LNCAP (cell line): Measurements from ENCODE around the gene IL17REL.

Experiments
- TF ChIP-seq, protein P1 (sequence below): fragments of 450-650 bp; IDR thresholded peaks from 2 replicates; pipeline ENCODE4 v1.5.1; 2017; ENCODE audit warnings: mild to moderate bottlenecking

IL17REL gene

DNA sequence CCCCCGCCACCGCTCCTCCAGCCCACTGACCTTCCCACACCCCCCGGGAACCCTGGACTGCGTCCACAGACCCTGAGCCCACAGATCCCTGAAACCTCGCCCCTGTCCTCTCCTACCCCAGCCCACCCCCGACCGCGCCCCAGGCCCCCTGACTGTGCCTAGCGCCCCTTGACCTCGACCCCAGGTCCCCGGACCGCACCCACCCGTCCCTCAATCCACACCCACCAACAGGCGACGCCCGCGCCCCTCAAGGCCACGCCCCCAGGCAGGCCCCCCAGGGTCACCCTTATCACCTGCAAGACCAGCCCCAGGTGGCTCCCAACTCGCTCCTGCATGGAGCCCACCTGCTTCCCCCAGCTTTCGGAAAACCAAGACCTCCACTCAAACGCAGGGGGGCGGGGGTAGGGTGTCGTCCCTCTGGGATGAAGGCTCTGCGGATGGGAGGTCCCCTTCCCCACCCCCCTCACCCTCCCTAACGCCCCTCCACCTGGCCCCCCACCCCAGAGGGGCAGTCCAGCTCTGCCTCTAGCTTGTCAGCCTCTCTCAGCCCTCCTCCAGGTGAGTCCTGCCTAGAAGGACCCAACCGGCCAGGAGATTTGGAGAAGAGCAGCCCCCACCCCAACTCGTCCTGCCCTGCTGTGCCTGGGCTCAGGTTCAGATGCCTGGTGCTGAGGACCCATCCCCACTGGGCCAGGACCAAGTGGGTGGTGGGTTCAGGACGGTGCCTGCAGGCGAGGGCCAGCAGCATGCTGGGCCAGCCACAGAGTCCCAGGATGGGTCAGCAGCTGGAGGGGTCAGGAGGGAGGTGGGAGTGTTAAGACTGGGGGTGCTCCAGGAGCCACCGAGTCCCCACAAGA is 3.1 kb upstream of the IL17REL start:
- TF ChIP-seq, protein P1, sequence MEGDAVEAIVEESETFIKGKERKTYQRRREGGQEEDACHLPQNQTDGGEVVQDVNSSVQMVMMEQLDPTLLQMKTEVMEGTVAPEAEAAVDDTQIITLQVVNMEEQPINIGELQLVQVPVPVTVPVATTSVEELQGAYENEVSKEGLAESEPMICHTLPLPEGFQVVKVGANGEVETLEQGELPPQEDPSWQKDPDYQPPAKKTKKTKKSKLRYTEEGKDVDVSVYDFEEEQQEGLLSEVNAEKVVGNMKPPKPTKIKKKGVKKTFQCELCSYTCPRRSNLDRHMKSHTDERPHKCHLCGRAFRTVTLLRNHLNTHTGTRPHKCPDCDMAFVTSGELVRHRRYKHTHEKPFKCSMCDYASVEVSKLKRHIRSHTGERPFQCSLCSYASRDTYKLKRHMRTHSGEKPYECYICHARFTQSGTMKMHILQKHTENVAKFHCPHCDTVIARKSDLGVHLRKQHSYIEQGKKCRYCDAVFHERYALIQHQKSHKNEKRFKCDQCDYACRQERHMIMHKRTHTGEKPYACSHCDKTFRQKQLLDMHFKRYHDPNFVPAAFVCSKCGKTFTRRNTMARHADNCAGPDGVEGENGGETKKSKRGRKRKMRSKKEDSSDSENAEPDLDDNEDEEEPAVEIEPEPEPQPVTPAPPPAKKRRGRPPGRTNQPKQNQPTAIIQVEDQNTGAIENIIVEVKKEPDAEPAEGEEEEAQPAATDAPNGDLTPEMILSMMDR, result no peak

DNA sequence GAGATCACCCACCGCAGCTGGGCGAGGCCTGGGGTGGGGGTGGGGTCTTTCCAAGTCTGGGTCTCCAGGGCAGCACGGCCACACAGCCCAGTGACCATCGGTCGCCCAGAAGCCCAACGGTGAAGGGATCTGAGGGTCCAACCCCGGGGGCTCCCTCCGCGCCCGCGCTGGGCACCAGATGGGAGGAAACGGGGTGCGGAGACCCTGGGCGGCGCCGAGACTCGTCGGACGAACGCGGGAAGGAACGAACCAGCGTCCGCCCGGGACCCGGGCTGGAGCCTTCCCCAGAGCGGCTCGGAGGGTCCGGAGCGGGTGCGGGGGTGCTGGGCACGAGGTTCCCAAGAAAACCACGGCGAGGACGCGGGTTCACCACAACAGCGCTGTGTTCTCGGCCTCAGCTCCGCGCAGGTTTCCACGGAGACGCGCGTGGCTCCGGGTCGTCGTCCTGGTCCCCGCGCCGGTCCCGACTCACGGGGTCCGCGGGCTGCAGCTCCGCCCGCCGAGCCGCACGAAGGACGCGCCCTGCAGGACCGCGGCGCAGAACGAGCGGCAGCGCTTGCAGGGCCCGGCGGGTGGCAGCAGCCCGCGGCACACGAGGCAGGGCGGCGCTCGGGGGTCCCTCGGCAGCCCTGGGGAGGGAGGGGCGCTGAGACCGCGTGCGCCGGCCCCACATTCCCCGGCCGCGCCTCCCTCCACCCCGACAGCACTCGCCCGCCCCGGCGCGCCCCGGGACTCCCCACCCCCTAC is 2.3 kb upstream of the IL17REL start:
- TF ChIP-seq, protein P1, result no peak

DNA sequence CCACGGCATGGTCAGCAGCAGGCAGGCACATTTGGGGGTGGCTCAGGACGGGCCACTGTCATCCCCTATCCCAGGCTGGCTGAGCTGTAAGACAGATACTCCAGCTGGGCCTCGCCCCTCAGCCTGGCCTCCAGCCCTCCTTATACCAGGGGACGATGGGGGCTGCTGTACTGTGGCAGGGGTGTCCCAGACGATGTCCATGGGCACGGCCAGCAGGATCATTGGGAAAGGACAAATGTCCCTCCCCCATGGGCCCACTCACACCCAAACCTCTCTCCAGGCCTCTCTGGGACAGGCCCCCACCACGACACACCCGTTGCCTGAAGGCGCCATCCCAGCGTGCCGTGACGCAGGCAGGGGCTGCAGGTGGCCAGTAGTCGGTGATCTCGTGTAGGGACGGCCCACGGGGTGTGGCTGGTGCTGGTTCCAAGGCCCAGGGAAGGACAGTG is 1.5 kb upstream of the IL17REL start:
- TF ChIP-seq, protein P1, result no peak

DNA sequence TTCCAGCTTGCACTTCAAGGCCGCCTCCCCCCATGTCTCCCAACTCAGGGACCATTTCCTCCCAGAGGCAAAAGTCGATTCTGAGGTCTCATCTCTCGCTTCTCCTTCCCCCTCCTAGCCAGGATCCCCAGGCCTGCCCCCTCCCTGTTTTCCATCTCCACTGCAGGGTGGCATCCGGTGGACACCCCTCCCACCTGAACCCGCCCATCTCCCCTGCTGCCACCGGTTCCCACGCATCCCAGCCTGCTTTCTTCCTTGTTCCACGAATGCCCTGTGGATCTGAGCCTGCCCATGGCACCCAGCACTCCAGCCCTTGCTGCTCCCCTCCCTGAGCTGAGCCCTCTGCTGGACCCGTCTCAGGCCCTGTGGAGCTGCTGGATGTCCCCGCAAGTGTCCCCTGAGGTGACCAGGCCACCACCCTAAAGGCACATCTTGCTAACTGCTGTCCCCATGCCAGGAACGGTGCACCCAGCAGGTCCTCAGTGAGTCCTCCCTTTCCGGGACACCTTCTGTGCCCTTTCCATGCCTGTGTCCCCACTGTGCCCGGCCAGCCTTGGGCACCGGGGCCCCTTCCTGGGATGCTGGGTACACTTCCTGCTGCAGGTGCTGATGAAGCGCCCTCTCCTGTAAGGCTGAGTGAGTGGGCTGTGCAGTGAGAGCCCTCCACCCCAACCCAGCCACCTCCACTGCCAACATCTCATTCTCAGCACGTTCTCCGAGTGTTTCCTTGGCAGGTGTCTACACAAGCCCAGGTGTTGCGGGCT is 936 bp downstream of the IL17REL start:
- TF ChIP-seq, protein P1, result no peak

DNA sequence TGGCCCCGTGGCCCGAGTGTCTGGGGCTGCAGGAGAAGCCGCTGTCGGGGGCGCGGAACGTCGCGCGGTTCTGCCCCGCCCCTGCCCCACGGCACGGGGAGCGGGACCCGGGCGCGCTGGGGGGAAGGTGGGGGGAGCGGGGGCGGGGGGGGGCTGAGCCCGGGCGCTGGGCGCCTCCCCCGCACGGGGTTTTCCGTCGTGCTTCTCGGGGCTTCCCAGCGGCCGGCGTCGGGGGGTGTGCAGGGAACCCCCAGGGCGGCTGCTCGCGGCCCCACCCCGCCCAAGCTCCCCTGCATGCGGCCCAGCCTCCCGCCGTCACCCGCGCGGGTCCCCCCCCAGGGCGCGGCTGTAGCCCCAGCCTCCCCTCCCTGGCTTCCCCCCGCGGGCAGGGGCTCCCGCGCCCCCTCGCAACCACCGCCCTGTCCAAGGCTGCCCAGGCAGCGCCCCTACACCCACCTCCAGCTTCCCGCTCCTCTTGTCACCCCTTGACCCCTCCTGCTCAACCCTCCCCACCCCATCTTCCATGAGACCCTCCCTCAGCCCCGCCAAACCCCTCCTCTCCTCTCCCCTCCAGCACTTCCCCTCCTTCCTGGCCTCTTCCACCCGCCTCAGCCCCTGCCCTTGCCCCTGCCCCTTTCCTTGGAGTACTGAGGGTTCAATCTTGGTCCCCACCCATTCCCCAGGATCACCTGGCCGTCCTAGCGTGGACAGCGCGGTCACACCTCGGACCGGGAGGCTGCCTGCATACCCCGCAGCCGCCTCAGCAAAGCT is 1.7 kb downstream of the IL17REL start:
- TF ChIP-seq, protein P1, result no peak

DNA sequence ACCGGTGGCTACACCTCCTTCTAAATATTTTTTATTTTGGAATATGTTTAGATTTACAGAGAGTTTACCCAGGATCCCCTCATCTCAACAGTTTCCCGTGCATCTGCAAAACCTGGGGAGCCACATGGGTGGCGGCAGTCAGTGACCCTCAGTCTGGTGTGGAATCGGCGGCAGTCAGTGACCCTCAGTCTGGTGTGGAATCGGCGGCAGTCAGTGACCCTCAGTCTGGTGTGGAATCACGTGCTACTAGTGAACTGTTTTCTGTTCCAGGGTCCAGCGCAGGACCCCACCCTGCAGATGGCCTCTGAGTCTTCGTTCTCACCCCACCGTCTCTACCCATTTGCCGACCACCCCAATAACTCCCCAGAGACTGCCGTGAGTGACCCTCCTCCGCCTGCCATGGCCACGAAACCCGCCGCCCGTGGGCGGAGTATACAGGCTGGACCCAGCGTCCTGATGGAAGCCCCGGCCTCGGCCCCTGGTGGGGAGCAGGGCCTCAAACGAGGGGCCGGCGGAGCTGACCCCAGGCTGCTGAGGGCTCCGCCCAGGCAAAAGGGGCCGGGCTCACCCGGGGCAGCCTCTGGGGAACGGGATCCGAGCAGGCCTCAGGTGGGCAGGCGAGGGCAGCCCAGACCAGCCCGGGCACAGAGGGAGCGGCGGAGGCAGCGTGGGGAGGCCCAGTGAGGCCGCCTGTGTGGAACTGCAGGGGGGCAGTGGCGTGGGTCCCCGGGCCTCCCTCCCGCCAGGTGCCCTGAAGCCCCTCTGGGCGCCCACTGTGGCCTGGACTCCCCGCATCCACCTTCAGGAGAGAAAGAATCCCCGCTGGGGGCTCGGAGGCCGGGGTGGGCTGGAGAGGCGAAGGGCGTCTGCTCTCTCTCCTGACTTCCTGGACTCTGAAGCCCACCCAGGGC is 2.5 kb downstream of the IL17REL start:
- TF ChIP-seq, protein P1, result no peak
